ENCODE data around the gene CCR6. TPM values are rescaled to one million over a fixed set of nuclear protein-coding genes. Genes with fewer than 3 reads are reported as not detected.

Gene CCR6
- total and polyA plus RNA-seq, 10 of the 15 experiments (the other 5 are each of a cell fraction or from before 2014, with no cell fraction given): 2.2 to 7.6 (median 6.7) TPM

DNA sequence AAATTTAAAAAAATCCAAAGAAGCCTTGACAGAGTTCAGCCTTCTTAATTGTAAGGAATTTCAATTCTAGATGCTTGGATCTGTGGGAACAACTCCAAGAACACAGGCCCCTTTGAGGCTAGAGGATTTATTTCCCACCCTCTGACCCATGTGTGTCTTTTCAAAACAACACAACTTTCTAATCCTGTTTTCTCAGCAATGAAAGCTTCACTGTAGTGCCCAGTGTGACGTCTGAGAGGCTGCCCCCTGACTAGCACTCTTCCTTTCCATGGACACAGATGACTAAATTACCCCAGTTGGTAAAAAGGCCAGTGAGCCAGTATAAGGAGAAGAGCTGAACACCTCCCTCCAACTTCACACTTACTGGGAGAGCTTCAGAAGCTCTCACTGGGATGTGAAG lies 16.5 kb upstream of the CCR6 start:
- H3K9me3 ChIP-seq (replicated peaks; ENCODE audit: control insufficient read depth, insufficient read depth, low read length): no peaks in the 10 kb centered on the region; the same call in 1 of the 3 replicates
- 89% methylated on average over 1 of the region's 1 CpG for WGBS (ENCODE audit: insufficient coverage, insufficient replicate concordance, low lambda C conversion rate, missing lambda C conversion rate)
- H3K4me2 ChIP-seq (ENCODE audit: control insufficient read depth, insufficient read depth): no peak overlapping the region
- no peak for FAIRE-seq
- H4K20me1 ChIP-seq (ENCODE audit: control insufficient read depth, insufficient read depth): no peaks in the 10 kb centered on the region
- no peak overlapping the region for H3K4me3 ChIP-seq
- H3K36me3 ChIP-seq (ENCODE audit: control insufficient read depth in 2 of 2, insufficient read depth in 2 of 2, low read length in 1 of 2): no peaks in the 10 kb centered on the region
- no peaks in the 10 kb centered on the region for H3K27me3 ChIP-seq (replicated peaks in 1 of 2; ENCODE audit: control insufficient read depth in 2 of 2, insufficient read depth in 2 of 2, low read length in 1 of 2)
- DNase-seq (ENCODE audit: low read depth, low spot score): no peak
- RAD21 ChIA-PET (ENCODE audit: unreplicated experiment): no interaction called here
- TF ChIP-seq, protein P1, sequence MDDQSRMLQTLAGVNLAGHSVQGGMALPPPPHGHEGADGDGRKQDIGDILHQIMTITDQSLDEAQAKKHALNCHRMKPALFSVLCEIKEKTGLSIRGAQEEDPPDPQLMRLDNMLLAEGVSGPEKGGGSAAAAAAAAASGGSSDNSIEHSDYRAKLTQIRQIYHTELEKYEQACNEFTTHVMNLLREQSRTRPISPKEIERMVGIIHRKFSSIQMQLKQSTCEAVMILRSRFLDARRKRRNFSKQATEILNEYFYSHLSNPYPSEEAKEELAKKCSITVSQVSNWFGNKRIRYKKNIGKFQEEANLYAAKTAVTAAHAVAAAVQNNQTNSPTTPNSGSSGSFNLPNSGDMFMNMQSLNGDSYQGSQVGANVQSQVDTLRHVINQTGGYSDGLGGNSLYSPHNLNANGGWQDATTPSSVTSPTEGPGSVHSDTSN (IDR thresholded peaks at IDR 0.05; ENCODE audit: insufficient replicate concordance, low read depth, low read length): no peak
- TF ChIP-seq, protein P2, sequence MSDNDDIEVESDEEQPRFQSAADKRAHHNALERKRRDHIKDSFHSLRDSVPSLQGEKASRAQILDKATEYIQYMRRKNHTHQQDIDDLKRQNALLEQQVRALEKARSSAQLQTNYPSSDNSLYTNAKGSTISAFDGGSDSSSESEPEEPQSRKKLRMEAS (IDR thresholded peaks at IDR 0.05; ENCODE audit: low read depth, low read length): no peak
- TF ChIP-seq JUND (IDR thresholded peaks at IDR 0.05; ENCODE audit: low read depth, low read length): no peak
- TF ChIP-seq SMAD1 (IDR thresholded peaks at IDR 0.05; ENCODE audit: low read depth, partially characterized antibody): no peak
- TF ChIP-seq POU2F2 (IDR thresholded peaks at IDR 0.05; ENCODE audit: borderline replicate concordance, low read depth, low read length): no peak
- no peak for TF ChIP-seq FOS (IDR thresholded peaks at IDR 0.05; ENCODE audit: borderline replicate concordance, extremely low read depth, insufficient read length)
- TF ChIP-seq, protein P3, sequence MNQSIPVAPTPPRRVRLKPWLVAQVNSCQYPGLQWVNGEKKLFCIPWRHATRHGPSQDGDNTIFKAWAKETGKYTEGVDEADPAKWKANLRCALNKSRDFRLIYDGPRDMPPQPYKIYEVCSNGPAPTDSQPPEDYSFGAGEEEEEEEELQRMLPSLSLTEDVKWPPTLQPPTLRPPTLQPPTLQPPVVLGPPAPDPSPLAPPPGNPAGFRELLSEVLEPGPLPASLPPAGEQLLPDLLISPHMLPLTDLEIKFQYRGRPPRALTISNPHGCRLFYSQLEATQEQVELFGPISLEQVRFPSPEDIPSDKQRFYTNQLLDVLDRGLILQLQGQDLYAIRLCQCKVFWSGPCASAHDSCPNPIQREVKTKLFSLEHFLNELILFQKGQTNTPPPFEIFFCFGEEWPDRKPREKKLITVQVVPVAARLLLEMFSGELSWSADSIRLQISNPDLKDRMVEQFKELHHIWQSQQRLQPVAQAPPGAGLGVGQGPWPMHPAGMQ (IDR thresholded peaks at IDR 0.05; ENCODE audit: borderline replicate concordance): no peak
- no peak for TF ChIP-seq SP1 (IDR thresholded peaks at IDR 0.05; ENCODE audit: low read depth, low read length)
- TF ChIP-seq, protein P4, sequence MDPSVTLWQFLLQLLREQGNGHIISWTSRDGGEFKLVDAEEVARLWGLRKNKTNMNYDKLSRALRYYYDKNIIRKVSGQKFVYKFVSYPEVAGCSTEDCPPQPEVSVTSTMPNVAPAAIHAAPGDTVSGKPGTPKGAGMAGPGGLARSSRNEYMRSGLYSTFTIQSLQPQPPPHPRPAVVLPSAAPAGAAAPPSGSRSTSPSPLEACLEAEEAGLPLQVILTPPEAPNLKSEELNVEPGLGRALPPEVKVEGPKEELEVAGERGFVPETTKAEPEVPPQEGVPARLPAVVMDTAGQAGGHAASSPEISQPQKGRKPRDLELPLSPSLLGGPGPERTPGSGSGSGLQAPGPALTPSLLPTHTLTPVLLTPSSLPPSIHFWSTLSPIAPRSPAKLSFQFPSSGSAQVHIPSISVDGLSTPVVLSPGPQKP (IDR thresholded peaks at IDR 0.05; ENCODE audit: low read depth, low read length): no peak
- TF ChIP-seq YBX1 (IDR thresholded peaks at IDR 0.05): no peak
- no peak for TF ChIP-seq TAF1 (IDR thresholded peaks at IDR 0.05; ENCODE audit: borderline replicate concordance, low read depth, low read length)
- TF ChIP-seq ATF7 (IDR thresholded peaks at IDR 0.05; ENCODE audit: low read depth): no peak
- TF ChIP-seq SMC3 (IDR thresholded peaks at IDR 0.05; ENCODE audit: borderline replicate concordance, low read length): no peak
- TF ChIP-seq NFYB (IDR thresholded peaks at IDR 0.05; ENCODE audit: insufficient read depth, low read depth, low read length): no peak
- TF ChIP-seq, protein P5, sequence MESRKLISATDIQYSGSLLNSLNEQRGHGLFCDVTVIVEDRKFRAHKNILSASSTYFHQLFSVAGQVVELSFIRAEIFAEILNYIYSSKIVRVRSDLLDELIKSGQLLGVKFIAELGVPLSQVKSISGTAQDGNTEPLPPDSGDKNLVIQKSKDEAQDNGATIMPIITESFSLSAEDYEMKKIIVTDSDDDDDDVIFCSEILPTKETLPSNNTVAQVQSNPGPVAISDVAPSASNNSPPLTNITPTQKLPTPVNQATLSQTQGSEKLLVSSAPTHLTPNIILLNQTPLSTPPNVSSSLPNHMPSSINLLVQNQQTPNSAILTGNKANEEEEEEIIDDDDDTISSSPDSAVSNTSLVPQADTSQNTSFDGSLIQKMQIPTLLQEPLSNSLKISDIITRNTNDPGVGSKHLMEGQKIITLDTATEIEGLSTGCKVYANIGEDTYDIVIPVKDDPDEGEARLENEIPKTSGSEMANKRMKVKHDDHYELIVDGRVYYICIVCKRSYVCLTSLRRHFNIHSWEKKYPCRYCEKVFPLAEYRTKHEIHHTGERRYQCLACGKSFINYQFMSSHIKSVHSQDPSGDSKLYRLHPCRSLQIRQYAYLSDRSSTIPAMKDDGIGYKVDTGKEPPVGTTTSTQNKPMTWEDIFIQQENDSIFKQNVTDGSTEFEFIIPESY (IDR thresholded peaks at IDR 0.05): no peak
- TF ChIP-seq POLR2AphosphoS5 (IDR thresholded peaks at IDR 0.05; ENCODE audit: low read length): no peak
- TF ChIP-seq RELA (IDR thresholded peaks at IDR 0.05; ENCODE audit: borderline replicate concordance, partially characterized antibody): no peak
- H3K79me2 ChIP-seq (ENCODE audit: control insufficient read depth, insufficient read depth, low read length): no peaks in the 10 kb centered on the region
- peaks cover 24% of the 10 kb centered on the region for H3K4me1 ChIP-seq (ENCODE audit: control insufficient read depth, insufficient read depth, low read length)
- POLR2A ChIA-PET: interaction anchor here (0.9 to 2.4 kb wide), 6 partner anchors 8 to 148 kb away, joined by 3 to 12 read pairs (median 4); partner anchors contain the start of gene CCR6
- H3K27ac ChIP-seq (ENCODE audit: control insufficient read depth, insufficient read depth): no peak overlapping the region
- in situ Hi-C loops (cut with MboI): no loop called here
- no peak overlapping the region for H2AFZ ChIP-seq (ENCODE audit: control insufficient read depth, low read depth, low read length)
- intact Hi-C loops (cut with micrococcal nuclease; ENCODE audit: unreplicated experiment): no loop called here
- no peak for ATAC-seq
- CTCF ChIA-PET: interaction anchor here (0.9 to 1.6 kb wide), 2 partner anchors 13 to 17 kb away, joined by 4 to 6 read pairs; no protein-coding TSS in a partner anchor
- no peak overlapping the region for H3K9ac ChIP-seq (ENCODE audit: control insufficient read depth, insufficient read depth, low read length)
- SMC1A ChIA-PET (ENCODE audit: uncharacterized antibody, unreplicated experiment): interaction anchor here (1.0 to 1.2 kb wide), 3 partner anchors 11 to 106 kb away, joined by 4 read pairs; no protein-coding TSS in a partner anchor
- BruUV-seq (replicated peaks): no TSS peak

Data from GM12878 (cell line).